OCI-LY1 (cell line): Measurements from ENCODE around the gene SUN1.

ENCODE experiments used
- H2AFZ ChIP-seq: fragments of 200-600 bp; sonication (generic), shearing (Covaris generic); 2 replicates; pipeline ENCODE4 v1.6.0; 2014; ENCODE audit warnings: antibody characterized with exemption, mild to moderate bottlenecking, low read length
- H3F3A ChIP-seq: fragments of 200-600 bp; sonication (generic), shearing (Covaris generic); 2 replicates; pipeline ENCODE4 v1.6.0; 2014; ENCODE audit warnings: mild to moderate bottlenecking, antibody characterized with exemption, low read length, moderate library complexity; ENCODE audit not compliant: insufficient read depth
- H3K27ac ChIP-seq: fragments of 200-600 bp; sonication (generic); 2 replicates; pipeline ENCODE4 v1.5.1; 2014; ENCODE audit warnings: low read length, mixed run types, mild to moderate bottlenecking, low read depth; ENCODE audit not compliant: poor library complexity, severe bottlenecking
- H3K27me3 ChIP-seq: fragments of 200-600 bp; sonication (generic); 2 replicates; pipeline ENCODE4 v1.6.0; 2014; ENCODE audit warnings: antibody characterized with exemption, mild to moderate bottlenecking, low read length, moderate library complexity; ENCODE audit not compliant: insufficient read depth
- H3K36me3 ChIP-seq: fragments of 200-600 bp; sonication (generic); 2 replicates; pipeline ENCODE4 v1.6.1; 2014; ENCODE audit warnings: mild to moderate bottlenecking, antibody characterized with exemption, low read length, moderate library complexity, mixed read lengths; ENCODE audit not compliant: insufficient read depth
- H3K4me1 ChIP-seq: fragments of 200-600 bp; sonication (generic); 2 replicates; pipeline ENCODE4 v1.5.1; 2014; ENCODE audit warnings: mild to moderate bottlenecking, low read length, moderate library complexity; ENCODE audit not compliant: insufficient read depth, severe bottlenecking
- H3K4me2 ChIP-seq: fragments of 200-600 bp; sonication (generic), shearing (Covaris generic); 2 replicates; pipeline ENCODE4 v1.6.1; 2014; ENCODE audit warnings: low read length
- H3K4me3 ChIP-seq: fragments of 200-600 bp; sonication (generic); 2 replicates; pipeline ENCODE4 v1.5.1; 2014; ENCODE audit warnings: low read length, low read depth, mild to moderate bottlenecking, mixed read lengths; ENCODE audit not compliant: poor library complexity, severe bottlenecking
- H3K79me2 ChIP-seq: fragments of 200-600 bp; shearing (Covaris generic); 2 replicates; pipeline ENCODE4 v1.6.1; 2016; ENCODE audit warnings: mixed run types, low read length, mixed read lengths; ENCODE audit not compliant: insufficient read depth
- H3K9ac ChIP-seq: fragments of 200-600 bp; sonication (generic), shearing (Covaris generic); 2 replicates; pipeline ENCODE4 v1.6.1; 2014; ENCODE audit warnings: mild to moderate bottlenecking, low read length, mixed read lengths
- H3K9me2 ChIP-seq: fragments of 200-600 bp; sonication (generic), shearing (Covaris generic); 2 replicates; pipeline ENCODE4 v1.6.1; 2014; ENCODE audit warnings: low read depth, mild to moderate bottlenecking, low read length, mixed read lengths
- H3K9me3 ChIP-seq: fragments of 200-600 bp; shearing (Covaris generic); 2 replicates; pipeline ENCODE4 v1.6.1; 2014; ENCODE audit warnings: low read length, mixed read lengths
- H4K20me1 ChIP-seq: fragments of 200-600 bp; sonication (generic), shearing (Covaris generic); 2 replicates; pipeline ENCODE4 v1.6.0; 2016; ENCODE audit warnings: mild to moderate bottlenecking, low read length; ENCODE audit not compliant: insufficient read depth
- EZH2 ChIP-seq: fragments of 200-600 bp; sonication (generic), shearing (Covaris generic); IDR thresholded peaks from 2 replicates; pipeline ENCODE4 v1.8.0; 2017; ENCODE audit warnings: borderline replicate concordance, mixed run types, mild to moderate bottlenecking, antibody characterized with exemption, low read length, moderate library complexity, mixed read lengths
- TF ChIP-seq, protein P1 (sequence below): fragments of 200-600 bp; sonication (generic), shearing (Covaris generic); IDR thresholded peaks from 2 replicates; pipeline ENCODE4 v1.5.1; 2017; ENCODE audit warnings: mild to moderate bottlenecking, antibody characterized with exemption, low read length, moderate library complexity, mixed read lengths

SUN1 gene, protein sequence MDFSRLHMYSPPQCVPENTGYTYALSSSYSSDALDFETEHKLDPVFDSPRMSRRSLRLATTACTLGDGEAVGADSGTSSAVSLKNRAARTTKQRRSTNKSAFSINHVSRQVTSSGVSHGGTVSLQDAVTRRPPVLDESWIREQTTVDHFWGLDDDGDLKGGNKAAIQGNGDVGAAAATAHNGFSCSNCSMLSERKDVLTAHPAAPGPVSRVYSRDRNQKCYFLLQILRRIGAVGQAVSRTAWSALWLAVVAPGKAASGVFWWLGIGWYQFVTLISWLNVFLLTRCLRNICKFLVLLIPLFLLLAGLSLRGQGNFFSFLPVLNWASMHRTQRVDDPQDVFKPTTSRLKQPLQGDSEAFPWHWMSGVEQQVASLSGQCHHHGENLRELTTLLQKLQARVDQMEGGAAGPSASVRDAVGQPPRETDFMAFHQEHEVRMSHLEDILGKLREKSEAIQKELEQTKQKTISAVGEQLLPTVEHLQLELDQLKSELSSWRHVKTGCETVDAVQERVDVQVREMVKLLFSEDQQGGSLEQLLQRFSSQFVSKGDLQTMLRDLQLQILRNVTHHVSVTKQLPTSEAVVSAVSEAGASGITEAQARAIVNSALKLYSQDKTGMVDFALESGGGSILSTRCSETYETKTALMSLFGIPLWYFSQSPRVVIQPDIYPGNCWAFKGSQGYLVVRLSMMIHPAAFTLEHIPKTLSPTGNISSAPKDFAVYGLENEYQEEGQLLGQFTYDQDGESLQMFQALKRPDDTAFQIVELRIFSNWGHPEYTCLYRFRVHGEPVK

DNA sequence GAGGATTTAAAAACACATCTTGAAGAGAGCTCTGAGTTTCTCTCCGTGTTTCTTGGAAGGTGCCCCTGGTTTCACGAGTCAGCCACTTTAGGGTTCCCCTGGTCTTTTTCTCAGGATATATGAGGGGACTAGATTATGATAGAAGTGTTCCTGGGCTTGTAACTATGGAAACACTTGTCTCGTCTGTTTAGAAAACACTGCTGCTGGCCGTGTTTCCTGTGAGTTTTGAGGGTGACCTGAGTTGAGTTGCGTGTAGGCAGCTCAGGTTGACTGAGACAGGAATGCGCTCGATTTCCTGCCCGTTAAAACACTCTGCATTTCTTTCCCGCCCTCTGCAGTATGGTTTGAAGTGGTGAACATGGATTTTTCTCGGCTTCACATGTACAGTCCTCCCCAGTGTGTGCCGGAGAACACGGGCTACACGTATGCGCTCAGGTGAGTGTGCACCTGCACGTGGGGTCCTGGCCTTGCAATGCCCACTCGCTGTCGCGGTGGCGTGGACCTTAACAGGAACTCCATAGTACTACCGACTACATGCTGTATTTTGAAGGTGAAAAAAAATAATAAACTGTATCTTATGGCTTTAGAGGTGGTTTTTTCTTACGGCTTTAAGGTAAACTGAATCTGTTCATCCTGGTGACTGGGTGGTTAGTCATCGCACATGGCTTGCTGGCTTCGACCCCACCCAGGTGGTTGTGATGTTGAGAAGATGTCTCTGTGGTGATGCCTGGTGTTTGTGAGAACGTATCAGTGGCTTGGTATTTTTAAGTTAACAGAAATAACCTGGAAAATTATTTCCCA is at the start of gene SUN1:
TSS of gene SUN1 (plus strand) at position 310 of the 801 bp plus-strand sequence. CDS start at position 359, 49 bp downstream.
- H4K20me1 ChIP-seq = no peaks in the 10 kb centered on the region
- H3K27me3 ChIP-seq = no peaks in the 10 kb centered on the region
- H3K27ac ChIP-seq = peak within 1 kb of the TSS; percentile 28
- H3K4me2 ChIP-seq = no peak within 1 kb of the TSS; the same call in 1 of the 2 replicates
- peaks cover 20% of the 10 kb centered on the region for H3K4me1 ChIP-seq
- no peaks in the 10 kb centered on the region for H3K9me3 ChIP-seq
- no peaks in the 10 kb centered on the region for H3F3A ChIP-seq
- H3K79me2 ChIP-seq = peaks cover 40% of the 10 kb centered on the region
- H3K9ac ChIP-seq = no peak within 1 kb of the TSS
- TF ChIP-seq, protein P1, sequence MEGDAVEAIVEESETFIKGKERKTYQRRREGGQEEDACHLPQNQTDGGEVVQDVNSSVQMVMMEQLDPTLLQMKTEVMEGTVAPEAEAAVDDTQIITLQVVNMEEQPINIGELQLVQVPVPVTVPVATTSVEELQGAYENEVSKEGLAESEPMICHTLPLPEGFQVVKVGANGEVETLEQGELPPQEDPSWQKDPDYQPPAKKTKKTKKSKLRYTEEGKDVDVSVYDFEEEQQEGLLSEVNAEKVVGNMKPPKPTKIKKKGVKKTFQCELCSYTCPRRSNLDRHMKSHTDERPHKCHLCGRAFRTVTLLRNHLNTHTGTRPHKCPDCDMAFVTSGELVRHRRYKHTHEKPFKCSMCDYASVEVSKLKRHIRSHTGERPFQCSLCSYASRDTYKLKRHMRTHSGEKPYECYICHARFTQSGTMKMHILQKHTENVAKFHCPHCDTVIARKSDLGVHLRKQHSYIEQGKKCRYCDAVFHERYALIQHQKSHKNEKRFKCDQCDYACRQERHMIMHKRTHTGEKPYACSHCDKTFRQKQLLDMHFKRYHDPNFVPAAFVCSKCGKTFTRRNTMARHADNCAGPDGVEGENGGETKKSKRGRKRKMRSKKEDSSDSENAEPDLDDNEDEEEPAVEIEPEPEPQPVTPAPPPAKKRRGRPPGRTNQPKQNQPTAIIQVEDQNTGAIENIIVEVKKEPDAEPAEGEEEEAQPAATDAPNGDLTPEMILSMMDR = no peak
- TF ChIP-seq EZH2 = no peak
- H3K9me2 ChIP-seq = no peaks in the 10 kb centered on the region
- no peak within 1 kb of the TSS for H3K4me3 ChIP-seq
- H3K36me3 ChIP-seq = peaks cover 19% of the 10 kb centered on the region
- H2AFZ ChIP-seq = no peak within 1 kb of the TSS

DNA sequence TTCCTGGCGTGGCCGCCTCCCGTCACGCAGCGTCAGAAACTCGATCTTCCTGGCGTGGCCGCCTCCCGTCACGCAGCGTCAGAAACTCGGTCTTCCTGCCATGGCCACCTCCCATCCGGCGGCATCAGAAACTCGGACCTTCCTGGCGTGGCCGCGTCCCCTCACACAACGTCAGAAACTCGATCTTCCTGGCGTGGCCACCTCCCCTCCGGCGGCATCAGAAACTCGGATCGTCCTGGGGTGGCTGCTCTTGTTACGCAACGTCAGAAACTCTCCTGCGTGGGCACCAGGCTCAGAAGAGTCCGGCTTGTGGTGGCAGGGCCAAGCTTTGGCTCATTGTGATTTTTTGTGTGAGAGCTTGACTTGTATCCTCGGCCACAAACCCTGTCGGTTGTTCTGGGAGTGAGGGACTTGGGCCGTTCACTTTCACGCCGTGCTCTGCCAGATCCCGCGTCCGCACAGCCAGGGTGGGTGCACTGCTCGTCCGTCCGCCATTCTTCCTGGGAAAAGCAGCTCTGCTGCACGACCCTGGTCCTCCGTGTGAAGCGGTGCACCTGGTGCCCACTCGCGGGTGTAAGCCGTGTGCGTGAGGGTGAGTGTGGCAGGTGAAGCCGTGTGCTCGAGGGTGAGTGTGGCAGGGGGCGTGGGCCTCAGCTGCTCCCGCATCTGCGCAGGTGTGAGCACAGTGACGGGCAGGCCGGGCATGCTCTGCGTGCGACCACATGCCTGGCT is 49.4 kb upstream of the SUN1 start:
- Histone ChIP-seq H3K9me3 (no peaks in the 10 kb centered on the region), H3K27me3 (no peaks in the 10 kb centered on the region), H3K36me3 (peaks cover 76% of the 10 kb centered on the region), H3F3A (no peaks in the 10 kb centered on the region), H4K20me1 (no peaks in the 10 kb centered on the region), H3K4me1 (no peaks in the 10 kb centered on the region), H3K4me3 (no peak overlapping the region), H2AFZ (no peak overlapping the region), H3K79me2 (no peaks in the 10 kb centered on the region), H3K4me2 (no peak overlapping the region), H3K9me2 (no peaks in the 10 kb centered on the region), H3K9ac (no peak overlapping the region), H3K27ac (no peak overlapping the region)
- no peak for TF ChIP-seq EZH2
- TF ChIP-seq, protein P1 = no peak
